SKM-1 treated with dmso at 0.1 percent for 144 hours (cell line): ENCODE data around the gene BRWD1.

Experiments
- DNase-seq: peaks from one replicate; lab custom pipeline; 2025; ENCODE audit not compliant: unreplicated experiment; lab: John Stamatoyannopoulos, UW

The BRWD1 gene

DNA sequence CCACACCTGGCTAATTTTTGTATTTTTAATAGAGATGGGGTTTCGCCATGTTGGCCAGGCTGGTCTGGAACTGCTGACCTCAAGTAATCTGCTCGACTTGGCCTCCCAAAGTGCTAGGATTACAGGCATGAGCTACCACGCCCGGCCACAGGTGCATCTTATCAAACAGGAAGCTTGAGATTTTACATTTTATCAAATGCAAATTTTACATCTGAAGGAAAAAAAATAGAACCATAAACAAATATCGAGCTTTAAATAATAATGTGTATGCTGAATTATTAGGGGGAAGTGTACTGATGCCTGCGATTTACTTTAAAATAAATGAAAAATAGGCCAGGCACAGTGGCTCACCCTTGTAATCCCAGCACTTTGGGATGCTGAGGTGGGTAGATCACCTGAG is 16.6 kb upstream of the BRWD1 start:
- no peak for DNase-seq

DNA sequence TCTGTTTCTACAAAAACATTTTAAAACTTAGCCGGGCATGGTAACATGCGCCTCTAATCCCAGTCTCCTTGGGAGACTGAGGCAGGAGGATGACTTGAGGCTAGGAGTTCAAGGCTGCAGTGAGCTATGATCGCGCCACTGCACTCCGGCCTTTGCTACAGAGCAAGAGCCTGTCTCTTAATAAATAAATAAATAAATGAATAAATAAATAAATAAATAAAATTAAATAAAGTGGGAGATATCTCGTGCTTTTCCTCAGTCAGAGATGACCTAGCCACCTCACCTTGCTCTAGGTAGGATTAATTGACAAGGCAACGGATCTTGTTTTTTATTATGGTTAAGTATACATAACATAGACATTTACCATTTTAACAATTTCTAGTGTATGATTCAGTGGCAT is 14.3 kb upstream of the BRWD1 start:
- DNase-seq: no peak

DNA sequence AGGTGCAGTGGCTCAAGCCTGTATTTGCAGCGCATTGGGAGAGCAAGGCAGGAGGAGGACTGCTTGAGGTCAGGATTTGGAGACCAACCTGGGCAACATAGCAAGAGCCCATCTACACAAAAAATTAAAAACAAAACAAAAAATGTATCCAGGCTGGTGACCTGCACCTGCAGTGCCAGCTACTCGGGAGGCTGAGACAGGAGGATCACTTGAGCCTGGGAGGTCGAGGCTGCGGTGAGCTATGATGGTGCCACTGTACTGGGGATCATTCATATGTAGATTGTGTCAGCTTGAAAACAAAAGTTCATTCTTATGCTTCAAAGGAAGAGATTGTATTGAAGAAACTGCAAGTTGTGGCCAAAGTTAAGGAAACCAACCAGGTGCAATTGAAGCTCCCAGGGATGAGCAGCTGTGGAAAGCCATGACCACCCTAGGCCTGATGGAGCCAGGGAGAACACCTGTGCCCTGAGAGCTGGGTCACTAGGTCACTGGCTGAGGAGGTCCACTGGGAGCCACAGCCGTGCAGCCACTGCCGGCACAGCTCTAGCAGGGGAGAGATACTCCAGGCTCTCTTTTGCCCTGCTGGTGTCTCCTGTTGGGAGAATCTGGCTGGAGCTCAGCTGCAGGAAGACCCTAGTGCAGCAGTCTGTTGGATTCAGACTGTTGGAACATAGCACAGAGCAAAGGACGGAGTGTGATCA is 13.3 kb upstream of the BRWD1 start:
- DNase-seq: no peak

DNA sequence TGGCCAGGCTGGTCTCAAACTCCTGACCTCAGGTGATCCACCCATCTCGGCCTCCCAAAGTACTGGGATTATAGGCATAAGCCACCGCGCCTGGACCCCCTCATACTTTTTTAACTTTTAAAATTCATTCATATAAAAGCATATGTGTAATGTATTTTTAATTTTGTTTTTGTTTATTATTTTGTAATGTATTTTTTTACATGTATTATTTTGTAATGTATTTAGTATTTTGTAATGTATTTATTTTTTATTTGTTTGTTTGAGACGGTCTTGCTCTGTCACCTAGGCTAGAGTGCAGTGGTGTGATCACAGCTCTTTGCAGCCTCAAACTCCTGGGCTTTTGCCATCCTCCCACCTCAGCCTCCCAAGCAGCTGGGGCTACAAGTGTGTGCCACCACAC is 12.0 kb upstream of the BRWD1 start:
- no peak for DNase-seq

DNA sequence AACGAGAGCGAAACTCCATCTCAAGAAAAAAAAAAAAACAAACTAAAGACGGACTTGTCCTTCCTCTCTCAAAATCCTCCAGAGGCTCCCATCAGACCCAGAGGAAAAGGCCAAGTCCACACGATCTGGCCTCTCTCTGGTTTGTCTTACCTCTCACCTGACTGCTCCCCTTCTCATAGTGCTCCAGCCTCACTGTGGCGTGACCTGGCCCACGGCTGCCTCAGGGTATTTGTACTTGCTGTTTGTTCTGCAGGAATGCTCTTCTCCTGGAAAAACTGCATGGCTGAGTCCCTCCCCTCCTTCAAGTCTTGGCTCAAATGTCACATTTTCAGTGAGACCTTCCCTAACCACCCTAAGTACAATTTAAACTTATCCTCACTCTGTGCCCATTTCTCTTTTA is 8.0 kb upstream of the BRWD1 start:
- DNase-seq: no peak

DNA sequence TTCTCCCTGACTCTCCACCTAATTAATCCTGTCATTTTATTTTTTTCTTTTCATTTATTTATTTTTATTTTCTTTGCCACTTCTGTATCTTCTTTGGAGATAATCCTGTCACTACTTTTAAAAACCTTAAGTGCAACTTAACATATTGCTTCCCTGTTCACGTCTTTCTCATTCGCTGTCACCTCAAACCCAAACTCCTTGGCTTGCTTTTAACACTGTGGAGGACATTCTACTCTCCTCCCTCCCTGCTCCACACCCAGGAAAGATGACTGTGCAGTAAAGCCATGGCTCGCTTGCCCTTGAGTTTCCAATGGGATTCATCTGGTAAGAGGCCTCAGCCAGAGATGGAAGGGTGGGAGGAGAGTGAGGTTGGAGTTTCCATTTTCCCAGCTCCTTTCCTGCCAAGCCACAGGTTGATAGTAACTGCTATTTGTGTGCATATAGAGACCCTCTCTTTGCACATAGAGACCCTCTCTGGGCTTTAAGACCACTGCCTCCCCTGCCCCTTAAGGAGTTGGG is 6.4 kb upstream of the BRWD1 start:
- DNase-seq: no peak

DNA sequence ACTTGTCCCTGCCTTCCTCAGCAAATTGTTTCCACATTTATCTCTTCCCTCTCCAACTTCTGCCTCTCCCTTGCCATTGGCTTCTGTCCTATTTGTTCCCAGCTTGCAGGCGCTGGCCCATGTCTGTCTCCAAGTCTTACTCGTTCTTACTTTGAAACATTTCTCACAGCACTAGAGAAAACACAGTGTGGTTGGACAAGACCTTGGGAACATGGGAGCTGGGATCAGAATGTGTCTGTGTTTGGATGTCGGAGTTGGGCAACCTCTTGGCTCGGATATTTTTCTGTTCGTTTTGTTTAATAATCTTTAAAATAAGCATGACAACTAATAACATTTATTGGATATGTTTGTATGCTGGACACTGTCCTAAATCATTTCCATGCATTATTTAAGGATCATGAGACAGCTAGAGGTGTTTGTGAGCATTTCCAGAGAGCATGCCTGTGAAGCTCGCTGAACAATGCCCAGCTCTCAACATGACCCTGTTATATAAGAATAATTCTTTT is 5.9 kb upstream of the BRWD1 start:
- no peak for DNase-seq

DNA sequence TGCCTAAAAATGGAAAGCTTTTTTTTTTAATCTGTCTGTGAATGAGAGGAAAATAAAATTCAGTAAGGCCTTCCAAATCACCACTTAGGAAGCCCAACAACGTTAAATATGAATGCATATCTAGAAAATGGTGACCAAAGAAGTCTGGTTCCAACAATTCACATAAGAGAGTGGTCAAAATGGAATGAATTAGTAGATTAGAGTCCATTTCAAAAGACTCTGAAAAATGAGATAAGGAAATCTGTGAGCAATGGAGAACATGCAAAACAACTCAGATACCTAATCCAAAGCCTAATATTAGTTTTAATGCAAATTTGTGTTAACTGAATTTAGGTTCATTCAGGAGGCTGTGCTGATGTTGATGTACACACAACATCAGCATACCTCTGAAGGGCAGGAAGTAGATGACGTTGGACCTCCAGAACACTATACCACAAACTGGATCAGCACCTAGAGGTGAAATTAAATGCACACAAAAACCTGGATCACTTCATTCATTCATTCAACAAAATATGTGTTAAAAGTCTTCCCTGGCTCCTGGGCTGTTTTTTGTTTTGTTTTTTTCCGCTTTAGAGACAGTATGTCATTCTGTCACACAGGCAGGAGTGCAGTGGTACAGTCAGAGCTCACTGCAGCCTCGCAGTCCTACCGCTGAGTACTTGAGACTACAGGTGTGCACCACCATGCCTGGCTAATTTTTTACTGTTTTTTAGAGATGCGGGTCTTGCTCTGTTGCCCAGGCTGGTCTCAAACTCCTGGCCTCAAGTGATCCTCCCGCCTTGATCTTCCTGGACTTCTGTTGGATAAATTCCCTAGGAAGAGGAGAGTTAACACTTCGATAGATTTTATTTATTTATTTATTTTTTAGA is 4.9 kb upstream of the BRWD1 start:
- DNase-seq: no peak

DNA sequence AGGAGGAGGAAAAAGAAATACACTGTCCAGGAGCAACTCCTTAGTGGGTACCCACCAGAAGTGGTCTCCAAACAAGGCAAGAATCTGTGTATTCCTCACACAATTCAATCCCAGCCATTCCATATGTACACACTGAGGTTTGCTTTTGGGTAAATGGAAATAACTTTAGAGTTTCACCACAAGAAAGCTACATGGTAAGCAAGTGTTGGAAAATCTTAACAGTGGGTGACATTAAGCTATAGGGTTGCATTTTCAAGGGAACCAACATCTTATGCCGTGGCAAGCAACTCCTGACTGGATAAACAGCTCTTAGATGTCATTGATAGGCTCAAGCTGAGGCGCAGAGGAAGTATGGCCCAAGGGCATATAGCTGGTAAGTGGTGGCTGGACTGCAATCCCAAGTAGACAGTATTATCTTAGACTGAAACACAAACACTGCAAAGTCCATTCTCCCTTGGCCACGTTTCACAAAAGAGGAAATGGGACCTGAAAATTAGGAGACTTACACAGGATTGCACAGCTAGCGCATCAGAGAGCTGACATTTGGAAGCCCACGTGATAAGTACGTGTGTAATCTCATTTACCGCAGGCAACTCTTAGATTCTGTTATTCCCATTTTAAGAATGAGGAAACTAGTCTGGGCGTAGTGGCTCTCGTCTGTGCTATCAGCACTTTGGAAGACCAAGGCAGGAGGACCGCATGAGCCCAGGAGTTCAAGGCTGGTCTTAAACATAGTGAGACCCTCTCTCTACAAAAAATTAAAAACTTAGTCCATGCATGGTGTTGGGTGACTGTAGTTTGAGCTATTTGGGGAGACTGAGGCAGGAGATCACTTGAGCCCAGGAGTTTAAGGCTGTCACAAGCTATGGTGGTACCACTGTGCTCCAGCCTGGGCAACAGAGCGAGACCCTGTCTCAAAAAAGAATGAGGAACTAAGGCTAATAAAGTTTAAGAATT is 4.0 kb upstream of the BRWD1 start:
- peak; percentile 87 for DNase-seq

DNA sequence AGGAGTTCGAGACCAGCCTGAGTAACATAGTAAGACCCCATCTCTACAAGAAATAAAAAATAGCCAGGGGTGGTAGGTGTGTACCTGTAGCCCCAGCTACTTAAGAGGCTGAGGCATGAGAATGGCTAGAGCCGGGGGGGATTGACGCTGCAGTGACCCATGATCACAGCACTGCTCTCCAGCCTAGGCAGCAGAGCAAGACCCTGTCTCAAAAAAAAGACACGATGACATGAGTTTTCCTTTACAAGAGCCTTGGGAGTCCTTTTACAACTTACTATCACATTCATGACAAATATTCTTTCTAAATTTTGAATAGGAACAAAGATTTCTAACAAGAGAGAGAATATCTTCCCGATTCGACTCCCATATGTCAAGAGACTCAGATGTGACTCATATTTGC is 3.3 kb upstream of the BRWD1 start:
- DNase-seq: no peak

DNA sequence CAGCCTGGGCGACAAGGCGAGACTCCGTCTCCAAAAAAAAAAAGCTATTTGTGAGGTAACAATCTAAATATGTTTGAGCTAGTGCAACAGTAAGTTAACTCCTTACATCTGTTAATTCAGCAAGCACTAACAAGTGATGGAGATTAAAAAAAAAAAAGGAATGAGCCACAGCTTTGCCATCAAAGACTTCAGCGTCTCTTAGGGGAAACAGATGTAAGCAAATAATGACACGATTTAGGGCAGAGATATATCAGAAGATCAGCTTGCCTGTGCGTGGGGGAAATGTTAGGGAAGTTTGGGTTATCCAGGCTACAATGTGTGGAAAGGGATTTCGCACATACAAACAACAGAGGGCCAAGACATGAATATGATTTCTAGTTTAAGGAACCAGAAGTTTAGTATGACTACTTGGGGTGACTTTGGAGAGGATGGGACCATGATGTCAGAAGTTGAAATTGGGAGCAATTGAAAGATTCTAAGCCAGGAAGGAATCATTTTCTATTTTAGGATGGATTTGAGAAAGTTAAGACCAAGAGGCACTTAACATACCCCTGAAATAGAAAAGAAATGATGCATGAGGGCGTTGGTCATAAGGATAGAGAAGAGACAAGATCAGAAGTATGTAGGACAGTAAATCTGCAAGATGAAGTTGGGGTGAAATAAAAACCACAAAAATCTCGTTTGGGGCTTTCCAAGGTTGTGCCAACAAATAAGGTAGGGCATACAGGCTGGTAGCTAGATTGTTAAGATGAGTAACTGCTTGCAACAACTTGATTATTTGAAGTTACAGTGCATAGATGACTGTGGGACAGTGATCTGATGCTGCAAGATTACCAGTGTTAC is 2.4 kb upstream of the BRWD1 start:
- no peak for DNase-seq

DNA sequence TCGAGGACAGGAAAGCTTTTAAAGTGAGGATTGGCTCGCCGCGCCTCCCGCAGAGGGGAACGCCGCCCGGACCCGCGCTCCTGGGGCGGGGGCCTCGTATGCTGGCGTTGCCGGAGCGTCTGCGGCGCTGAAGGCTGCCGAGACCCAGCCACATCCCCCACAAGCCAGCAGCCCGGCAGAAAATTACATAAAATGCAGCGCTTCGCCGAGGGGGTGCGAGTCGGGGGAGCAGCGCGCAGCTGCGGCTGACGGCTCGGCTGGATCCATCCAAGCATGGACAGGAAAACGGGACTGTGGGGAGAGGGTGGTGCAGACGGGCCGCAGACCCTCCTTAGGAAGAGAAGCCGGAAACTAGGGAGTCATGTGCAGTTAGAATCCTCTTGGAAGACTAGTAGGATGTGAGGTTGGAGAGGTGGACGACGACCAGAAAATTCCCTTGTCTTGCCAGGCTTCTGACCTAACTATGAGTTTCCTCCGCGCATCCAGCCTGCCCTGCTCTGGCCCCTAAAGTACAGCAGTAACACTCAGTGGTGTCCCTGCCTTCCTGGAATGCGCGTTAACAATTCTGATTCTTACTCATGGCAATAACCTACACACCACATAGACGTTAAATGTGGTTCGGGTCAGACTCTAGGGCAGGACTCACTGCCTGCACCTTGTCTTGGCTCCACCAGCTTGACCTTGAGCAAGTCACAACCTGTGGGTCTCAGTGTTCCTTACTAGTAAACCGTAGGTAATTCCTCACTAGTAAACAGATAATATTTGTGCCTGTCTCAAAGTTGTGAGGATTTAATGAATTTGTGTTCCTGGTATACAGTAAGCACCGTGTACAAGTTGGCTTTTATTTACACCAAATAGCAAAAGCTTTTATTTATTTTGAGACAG is 953 bp upstream of the BRWD1 start:
- DNase-seq: peak; percentile 40

DNA sequence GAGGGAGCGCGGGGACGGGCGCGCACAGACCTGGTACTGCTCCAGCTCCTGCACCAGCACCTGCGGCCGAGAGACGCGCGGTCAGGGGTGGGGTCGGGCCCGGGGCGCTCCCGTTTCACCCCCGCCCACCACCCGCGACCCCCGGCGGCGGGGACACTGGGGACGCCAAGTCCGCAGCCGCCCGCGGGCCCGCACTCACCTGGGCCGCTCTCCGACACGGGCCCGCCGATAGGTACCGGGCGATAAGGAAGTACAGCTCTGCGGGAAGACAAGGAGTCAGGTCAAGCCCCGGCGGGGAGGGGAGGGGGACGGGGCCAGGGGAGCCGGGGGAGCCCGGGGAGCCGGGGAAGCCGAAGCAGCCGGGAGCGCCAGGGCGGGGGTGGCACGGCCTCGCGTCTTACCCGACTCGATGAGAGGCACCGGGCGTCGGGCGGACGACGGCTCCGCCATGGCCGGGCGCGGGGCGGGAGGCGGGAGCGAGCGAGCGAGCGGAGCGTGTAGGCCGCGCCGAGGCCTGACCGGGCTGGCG is 326 bp downstream of the BRWD1 start:
- peak; percentile 49 for DNase-seq

DNA sequence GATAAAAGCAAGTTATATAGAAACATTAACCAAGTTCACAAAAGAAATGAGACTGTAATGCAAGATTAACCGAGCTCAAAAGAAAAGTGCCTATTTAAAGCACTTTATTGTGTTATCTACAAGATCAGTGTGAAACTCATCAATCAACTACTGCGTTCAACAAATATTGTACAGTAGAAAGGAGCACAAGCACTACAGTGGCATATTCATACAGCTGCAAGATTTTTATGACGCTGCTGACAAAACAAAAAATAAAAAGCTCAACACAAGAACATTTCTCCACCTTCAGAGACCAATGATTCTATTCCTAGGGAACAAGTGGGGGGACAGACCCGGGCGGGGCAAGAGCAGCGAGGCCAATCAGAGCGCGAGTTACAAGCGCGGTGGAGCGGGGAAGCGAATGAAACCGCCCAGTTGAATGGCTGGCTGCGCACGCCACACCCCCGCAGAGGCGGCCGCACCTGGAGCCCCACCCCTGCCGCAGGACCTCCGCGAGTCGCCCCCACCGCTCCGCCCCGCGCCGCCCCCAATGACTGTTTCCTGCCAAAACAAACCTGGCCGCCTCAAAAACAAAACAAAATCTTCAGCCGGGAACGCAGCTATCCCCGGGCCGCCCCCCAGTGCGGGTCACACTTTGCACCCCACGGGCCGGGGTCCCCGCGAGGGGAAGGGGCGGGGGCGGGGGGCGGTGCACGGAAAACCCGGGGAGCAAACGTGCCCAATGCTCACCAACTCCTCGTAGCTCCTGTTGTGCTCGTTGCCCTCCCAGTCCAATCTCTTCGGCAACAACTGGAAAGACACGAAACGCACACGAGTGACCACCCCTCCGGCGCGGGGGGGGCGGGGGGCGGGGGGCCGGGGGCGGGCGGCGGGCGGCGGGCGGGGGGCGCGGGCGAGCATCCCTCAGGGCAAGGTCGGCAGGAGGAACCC is 1.1 kb downstream of the BRWD1 start:
- DNase-seq: peak; percentile 78

DNA sequence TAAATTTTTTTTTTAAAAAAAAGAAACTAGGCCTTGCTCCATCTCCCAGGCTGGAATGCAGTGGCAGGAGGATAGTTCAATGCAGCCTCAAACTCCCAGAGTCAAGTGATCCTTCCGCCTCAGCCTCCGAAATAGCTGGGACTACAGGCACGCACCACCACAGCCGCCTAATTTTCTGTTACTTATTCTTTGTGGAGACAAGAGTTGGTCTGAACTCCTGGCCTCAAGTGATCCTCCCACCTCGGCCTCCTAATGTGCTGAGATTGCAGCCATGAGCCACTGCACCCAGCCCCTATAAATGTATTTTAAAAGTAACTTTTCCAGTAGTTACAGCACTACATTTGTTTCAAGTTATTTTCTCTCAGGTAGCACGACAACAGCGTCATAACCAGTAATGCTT is 2.3 kb downstream of the BRWD1 start:
- DNase-seq: no peak

DNA sequence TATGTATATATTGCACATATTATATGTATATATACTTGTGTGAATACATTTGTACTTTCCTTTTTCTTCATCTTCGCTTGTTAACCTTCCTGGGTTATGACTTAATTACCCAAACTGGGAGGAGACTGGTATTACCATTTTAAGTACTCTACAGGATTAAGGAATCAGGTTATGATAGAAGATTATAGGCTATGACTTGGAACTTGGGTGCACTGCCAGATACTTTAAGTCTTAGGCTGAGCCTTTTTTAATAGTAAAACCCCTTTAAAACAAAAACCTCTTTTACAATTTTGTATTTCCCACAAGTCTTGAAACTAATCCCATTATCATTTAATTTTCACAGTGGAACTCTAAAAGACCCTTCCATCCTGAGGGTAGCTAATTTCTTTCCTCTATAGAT is 6.0 kb downstream of the BRWD1 start:
- no peak for DNase-seq

DNA sequence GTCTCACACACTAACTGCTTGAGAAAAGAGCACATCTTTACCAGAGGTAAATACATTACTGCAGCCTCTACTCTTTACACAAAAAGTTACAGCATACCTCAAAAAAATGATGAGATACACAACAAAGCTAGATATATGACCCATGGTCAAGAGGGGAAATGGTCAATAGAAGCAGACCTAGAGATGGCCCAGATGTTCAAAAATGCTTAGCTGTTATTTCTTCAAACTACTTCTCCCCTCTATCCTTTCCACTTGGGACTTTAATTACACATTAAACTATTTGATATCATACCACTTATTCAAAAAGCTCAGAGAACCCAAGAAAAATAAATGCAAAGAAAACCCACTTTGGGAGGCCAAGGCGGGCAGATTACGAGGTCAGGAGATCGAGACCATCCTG is 12.8 kb downstream of the BRWD1 start:
- no peak for DNase-seq

DNA sequence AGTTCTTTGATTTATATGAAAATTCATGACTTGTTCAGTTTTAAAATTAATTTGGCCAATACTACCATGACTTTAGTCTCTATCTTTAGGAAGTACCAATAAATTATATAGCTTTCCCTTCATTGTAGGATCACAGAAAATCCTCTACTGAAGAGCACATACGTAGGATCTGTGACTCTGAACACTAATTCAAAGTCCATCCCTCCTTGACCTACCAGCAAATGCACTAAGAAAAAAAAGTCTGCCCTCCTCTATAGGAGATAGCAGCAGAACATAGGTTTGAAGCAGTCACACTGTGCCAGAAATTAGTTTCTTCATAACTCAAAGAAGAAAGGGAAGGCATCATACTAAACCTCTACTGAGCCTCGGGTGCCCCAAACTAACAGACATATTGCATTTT is 16.5 kb downstream of the BRWD1 start:
- DNase-seq: no peak
